GM18520 (cell line): ENCODE data around the gene METRNL.

Source experiments
- ATAC-seq: cut with Tn5 transposase; IDR thresholded peaks from one replicate; pipeline ENCODE4 v1.9.1; 2021; ENCODE audit not compliant: unreplicated experiment

The METRNL gene

DNA sequence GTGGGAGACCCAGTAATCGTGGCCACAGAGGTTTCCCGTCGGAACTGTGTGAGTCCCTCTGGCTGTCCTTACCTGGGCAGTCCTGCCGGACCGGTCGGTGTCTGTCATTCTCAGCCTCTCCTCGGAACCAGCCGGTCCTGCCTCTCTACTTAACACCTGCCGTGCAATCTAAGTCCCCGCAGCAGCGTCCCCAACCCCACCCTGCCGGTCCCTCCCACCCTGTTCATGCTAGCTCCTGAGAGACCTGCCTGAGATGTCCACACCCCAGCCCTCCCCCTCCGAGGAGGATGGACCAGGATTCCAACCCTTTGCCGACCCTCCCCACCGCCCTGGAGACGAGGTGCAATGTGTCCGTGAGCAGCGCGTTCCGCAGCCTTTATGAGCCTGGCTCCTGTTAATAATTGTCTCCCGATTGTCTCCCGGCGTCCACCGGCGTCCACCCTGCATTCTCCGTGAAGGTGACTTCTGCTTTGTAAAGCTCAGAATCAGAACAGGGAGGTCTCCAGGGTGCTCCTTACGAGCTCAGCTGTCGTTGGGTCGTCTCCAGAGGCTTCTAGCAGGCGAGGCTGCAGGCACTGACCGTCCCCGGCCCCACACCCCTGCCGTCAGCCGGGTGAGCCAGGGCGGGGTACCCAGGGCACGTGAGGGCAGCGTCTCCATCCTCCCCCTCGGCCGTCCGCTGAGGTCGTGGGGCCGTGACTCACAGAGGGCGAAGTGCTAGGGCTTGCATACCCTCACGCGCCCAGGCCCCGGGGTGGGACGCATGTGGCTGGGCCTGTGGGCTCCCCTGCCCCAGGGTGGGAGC lies 10.1 kb downstream of the METRNL start:
- ATAC-seq: no peak

DNA sequence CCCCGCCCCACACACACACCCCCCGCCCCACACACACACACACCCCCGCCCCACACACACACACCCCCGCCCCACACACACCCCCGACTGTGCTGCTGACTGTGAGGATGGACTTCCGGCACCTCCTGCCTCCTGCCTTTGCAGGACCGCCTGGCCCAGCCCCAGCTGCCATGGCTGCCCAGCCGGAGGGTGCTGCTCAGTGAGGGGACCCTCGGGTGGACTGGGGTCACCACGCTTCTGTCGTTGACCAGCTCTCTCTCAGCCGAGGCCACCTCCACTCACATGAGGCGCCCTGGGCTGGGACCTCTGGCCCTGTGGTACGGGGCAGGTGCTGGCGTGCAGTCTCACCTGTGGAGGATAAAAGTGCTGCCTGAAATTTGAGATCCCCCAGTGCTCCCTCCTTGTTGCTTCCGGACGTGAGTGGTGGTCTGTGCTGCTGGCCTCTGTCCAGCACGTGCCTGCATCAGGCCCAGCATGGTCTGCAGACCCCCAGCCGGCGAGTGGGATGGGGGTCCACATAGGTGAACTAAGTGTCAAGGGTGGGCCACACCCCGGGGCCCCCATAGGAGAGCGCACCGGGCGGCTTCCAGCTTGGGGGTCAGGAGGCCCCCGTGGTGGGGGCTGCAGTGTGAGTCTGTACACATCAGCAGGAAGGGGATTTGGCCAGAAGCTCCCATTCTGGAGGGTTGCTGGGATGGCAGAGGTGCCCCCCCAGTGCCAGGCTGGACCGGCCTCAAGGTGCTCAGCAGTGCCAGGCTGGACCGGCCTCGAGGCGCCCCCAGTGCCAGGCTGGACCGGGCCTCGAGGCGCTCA lies 11.2 kb downstream of the METRNL start:
- ATAC-seq: no peak

DNA sequence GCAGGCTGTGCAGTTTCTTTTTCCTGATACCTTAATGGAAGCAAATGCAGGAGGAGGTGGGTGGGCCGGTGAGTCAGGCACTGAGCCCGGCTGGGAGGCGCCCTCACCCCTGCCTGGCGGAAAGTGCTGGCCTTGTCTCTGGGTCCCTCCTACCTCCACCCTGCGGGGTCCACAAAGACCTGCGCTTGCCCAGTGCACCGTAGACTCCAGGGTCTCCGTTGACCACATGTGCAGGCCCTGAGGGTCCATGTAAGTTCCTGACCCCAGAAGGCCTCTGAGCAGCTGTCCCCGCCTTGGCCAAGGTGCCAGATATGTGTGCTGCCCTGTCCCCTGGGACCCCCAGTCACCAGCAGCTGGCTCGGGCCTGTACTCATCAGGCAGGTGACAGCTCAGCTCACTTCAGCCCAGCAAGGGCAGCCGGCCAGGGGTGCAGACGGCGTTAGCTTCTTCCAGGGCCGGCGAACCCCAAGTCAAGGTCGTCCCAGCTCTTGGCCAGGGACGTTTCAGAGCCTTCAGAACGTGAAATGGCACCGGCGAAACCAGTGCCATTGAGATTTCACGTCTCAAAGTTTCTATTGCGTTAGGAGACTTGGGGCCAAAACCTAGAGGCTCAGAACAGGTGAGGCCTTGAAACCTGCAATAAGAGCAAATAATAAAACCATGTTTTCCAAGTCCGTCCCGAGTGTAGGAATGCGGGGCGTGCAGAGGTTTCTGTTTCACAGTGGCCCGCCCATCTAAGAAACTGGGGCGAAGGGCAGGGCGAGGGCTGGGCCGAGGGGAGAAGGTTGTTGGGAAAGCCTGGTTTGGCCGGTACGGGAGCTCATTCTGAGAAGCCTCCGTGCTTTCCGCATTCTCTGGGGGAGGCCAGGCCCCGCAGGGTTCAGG lies 12.1 kb downstream of the METRNL start:
- ATAC-seq: no peak

DNA sequence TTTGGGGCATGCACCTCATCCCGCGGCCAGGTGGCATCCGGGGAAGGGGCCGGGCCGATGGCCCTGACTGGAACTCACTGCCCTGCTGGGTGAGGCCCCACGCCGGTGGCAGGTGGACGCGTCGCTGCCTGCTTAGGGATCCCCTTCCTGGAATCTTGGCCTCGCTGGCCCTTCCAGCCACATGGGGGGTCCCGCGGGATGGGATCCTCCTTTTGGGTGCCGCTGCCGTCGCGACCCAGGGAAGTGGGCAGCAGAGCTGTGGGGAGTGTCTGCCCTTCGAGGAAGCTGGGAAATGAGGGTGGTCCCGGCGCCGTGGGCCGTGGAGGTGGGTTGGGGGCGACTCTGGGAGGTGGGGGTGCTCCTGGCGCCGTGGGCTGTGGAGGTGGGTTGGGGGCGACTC lies 12.8 kb downstream of the METRNL start:
- no peak for ATAC-seq

DNA sequence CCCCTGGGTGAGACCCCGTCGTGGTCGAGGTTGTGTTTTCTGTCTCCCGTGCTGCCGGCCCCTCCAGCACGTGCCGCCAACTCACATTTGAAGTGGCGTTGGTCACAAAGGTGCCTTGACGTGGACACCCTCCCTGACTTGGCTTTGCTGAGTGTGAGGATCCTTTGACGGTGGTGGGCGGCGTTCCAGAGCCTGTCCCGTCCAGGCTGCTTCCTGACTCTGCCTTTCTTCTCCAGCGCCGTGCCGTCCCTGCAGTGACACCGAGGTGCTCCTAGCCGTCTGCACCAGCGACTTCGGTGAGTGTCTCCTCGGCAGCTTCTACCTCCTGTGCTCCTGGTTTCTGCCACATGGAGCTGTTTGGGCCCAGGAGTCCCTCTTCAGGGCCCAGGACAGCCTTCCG lies 13.5 kb downstream of the METRNL start:
- no peak for ATAC-seq

DNA sequence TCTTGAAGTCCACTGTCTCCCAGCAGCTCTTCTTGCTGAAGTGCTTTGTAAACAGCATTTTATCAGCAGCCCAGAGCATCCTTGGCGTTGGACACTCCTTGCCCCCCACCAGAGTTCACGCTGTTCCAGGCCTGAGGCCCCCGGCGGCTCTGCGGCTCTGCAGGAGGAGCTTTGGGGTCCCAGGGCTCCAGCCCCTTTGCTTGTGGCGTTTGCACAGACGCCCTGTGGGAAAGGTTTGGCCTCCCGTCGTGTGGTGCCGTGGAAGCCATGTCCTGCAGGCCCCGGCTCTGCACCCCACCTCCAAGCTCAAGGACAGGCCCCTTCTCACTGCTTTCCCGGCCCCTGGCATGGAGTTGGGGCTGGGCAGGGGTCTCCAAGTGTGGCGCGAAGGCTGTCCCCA lies 14.1 kb downstream of the METRNL start:
- ATAC-seq: no peak

DNA sequence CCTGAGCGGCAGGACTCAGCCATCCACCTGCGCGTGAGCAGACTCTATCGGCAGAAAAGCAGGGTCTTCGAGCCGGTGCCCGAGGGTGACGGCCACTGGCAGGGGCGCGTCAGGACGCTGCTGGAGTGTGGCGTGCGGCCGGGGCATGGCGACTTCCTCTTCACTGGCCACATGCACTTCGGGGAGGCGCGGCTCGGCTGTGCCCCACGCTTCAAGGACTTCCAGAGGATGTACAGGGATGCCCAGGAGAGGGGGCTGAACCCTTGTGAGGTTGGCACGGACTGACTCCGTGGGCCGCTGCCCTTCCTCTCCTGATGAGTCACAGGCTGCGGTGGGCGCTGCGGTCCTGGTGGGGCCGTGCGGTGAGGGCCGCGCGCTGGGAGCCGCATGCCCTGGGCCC lies 14.9 kb downstream of the METRNL start:
- ATAC-seq: no peak

DNA sequence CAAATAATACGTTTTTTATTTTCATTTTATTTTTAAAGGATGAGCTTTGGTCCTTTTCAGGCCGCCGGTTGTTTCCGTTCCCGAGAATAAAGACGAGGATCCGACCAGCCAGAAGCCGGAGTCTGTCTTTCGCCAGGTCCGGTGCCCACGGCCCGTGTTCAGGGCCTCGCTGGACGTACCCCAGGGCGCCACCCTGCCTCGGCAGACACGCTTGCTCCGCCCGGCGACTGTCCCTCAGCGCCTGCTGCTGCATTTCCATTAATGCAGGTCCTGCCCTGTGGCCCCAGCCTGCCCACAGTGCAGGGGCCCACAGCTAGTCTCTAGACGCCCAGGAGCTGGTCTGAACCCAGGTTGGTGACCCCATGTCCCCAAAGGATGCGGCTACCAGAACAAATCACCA lies 15.6 kb downstream of the METRNL start:
- ATAC-seq: no peak

DNA sequence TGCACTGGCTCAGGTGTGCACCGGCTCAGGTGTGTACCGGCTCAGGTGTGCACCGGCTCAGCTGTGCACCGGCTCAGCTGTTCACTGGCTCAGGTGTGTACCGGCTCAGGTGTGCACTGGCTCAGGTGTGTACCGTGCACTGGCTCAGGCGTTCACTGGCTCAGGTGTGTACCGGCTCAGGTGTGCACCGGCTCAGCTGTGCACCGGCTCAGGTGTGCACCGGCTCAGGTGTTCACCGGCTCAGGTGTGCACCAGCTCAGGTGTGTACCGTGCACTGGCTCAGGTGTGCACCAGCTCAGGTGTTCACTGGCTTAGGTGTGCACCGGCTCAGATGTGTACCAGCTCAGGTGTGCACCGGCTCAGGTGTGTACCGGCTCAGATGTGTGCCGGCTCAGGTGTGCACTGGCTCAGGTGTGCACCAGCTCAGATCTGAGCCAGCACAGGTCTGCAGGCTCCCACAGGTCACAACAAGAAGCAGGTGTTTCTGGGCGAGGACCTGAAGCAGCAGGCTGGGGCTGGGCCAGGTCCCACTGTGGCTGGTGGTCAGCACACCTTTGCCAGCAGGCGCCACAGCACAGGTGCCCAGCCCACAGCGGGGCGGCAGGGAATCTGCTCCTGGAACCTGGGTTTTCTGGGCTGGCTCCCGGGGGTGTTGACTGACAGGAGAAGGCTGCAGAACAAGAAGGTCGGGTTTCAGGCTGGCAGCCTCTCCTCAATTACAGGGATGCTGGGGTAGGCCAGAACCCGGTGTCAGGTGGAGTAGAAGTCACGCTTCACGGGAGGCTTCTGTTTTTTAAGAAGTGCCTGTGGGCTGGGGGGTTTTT lies 17.2 kb downstream of the METRNL start:
- no peak for ATAC-seq

DNA sequence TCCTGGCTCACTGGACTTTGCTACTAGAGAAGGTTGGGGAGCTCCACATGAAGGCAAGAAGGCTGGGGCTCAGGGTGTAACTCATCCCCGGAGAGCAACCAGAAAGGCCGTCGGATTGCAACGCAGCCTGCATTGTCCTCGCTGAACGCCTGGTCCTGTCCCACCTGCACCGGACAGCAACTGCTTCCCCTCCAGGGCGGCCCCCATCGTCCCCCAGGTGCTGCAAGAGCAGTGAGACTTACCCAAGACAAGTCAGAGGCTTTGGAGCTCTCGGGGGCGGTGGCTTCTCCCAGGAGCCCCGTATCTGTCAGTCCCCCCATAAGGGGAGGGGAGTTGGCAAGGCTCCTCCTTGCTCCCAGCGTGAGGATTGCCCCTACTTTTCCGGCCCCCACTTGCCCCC lies 18.4 kb downstream of the METRNL start:
- ATAC-seq: no peak

DNA sequence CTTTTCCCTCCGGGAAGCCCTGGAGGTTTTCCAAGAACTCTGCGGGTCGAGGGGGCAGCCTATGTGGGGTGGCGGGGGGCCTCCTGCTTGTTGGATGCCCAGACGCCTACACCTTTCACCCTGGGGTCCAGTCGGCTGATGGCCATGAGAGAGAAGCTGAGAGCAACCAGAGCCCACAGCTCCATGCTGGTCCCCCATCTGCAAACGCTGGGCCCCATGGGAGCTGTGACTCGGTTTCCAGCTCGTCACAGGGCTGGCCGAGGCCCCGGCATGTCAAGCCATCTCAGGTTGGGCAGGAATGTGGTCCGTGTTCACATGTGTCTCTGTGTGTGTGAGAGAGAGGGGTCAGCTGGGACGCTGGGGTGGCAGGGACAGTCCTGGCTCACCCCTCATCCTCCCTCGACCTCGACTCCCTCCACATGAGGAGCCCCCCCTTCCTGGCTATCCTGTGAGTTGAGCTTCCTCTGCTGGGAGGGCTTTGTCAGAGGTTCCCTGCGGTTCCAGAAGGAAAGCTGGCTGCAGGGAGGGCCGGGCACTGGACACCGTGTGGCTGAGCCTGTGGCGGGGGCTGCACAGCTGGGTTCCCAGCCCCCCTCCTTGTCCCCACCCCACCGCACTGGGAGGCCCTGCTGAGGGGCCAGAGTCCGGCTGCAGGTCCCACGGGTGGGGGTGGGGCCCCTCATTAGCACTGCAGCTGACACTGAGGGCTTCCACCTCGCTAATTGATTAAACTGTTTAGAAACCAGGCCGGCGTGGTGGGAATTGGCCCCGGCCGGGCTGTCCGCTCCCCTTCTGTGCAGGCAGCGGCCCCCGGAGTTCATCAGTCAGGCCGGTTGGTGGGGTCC lies 19.1 kb downstream of the METRNL start:
- ATAC-seq: no peak

DNA sequence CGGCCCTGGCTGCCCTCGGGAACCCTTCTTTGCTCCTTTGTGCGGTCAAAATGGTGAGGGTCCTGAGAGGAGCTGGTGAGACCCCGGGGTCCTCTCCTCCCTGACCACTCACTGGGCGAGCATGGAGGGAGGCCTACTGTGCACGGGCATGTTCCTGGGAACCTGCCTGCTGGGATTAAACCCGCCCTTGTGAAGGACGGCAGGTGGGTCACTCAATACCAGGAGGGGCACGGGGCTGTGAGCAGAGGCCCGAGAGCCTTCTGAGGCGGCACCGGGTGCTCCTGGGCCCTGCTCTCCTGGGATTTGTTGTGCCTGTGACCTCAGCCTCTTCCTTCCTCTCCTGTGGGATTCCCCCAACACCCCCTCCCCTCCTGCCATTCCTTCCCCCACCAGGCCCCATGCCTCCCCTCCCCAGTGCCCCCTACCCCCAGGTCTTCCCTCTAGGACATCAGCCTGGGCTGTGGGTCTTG lies 19.7 kb downstream of the METRNL start:
- no peak for ATAC-seq

DNA sequence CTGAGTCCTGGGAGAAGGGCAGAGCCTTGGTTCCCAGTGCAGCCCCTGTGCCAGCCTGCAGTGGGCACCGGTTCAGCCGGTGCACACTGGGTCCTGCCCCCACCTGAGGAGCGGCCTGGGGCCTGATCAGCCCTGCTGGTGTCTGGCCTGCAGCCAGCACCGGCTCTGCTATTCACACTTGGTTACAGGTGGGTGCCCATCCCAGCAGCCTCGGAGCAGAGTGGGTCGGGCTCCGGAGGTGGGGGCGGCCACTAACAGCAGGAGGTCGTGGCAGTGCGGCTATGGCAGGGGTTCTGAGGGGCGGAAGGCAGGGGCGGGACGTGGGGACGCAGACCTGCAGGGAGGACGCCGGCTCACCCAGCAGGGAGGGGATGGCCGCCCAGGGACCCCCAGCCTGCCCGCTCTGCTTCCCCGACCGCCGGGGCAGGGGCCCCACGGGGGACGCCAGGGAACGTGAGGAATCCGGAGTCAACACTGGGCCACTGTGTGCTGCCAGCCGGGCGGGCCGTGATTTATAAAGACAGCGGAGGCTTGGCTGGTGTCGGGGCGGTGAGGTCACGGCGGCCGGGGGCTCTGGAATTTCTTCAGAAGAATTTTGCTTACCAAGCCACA lies 20.3 kb downstream of the METRNL start:
- ATAC-seq: no peak

DNA sequence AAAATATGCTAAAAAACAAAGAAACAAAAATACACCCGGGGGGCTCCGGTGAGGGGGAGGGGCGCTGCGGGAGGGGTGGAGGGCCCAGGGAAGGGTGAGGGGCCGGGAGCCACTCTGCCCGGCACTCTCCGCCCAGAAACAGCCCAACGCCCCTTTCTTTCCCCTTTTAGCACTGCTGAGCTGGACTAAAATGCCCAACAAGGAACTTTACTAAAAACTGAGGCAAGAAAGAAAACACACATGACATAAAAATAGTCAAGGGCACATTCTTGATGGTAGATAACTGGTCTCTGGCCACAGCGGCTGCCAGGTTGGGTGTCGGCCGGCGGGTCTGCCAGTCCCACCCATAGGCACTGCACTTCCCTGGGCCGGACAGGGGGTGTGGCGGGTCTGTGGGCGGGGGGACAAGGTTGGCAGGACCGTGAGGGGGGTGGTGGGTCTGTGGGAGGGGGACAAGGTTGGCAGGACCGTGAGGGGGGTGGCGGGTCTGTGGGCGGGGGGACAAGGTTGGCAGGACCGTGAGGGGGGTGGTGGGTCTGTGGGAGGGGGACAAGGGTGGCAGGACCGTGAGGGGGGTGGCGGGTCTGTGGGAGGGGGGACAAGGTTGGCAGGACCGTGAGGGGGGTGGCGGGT lies 20.9 kb downstream of the METRNL start:
- ATAC-seq: no peak

DNA sequence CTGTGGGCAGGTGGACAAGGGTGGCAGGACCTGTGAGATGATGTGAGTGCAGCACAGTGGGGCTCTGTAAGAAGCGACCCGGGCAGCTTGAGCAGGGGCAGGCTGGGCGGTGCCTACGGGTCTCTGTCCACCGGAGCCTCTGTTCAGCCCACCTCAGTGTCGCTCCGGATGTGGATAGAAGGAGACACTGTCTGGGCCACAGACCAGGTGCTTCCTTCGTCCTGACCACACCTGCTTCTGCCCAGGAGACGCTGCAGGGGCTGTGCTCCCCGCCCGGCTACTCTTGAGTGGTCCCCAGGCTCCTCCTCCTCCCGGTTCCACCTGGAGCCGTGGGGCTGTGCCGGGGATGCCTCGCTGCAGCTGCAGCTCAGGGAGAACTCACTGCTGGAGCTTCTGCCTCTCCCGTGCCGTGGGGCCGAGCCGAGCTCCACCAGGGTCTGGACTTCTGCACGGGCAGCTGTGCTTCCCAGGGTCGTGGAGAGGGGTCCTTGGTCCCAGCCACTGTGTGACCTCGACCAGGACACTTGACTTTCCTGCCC lies 21.5 kb downstream of the METRNL start:
- ATAC-seq: no peak

DNA sequence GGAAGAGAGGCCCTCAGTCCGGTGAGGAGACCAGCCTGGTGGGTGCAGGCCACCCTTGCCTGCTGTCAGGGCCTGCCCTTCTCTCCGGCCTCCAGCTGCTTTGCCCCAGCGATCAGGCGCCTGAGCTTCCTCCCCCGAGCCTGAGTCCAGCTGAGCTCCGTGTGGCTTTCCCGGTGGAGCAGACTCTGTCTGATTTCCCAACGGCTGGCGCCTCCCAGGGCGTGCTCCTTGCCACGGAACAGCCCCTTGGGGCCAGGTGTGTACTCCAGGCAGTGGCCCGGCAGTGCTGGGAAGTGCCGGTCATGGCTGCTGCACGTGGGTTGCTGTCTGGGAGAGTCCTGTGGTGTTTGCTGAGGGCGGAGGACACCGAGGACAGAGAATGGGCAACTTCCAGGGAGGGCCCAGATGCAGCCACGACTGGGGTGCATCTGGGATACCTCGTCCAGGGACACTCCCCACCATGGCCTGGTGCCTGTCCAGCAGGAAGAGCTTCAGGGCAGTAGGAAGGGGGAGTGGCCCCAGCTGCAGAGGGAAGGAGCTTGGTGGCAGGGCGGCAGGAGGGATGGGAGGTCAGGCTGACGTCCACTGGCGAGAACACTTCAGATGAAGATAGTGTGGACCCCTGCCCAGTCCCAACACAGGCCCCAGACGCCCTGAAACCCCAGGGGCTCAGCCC lies 22.5 kb downstream of the METRNL start:
- ATAC-seq: no peak

DNA sequence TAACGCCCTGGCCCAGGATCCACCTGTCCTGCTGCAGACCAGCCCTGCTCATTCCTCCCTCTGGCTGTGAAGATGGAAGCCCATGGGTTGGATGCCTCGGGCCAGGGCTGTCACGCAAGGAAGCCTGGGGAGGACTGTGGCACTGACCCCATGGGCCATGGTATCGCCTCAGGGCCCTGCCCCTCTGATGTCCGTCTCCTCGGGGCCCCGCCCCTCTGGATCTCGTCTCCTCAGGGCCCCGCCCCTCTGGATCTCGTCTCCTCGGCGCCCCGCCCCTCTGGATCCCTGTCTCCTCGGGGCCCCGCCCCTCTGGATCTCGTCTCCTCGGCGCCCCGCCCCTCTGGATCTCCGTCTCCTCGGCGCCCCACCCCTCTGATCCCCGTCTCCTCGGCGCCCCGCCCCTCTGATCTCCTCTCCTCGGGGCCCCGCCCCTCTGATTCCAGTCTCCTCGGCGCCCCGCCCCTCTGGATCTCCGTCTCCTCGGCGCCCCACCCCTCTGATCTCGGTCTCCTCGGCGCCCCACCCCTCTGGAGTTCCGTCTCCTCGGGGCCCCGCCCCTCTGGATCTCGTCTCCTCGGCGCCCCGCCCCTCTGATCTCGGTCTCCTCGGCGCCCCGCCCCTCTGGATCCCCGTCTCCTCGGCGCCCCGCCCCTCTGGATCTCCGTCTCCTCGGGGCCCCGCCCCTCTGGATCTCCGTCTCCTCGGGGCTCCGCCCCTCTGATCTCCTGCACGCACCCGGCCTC lies 24.0 kb downstream of the METRNL start:
- no peak for ATAC-seq
